NCI-H69 (cell line): ENCODE measurements around the gene RAB8A.
"Not testable (repeated sequence)": the region's sequence is repeated elsewhere in the genome, so short reads cannot be mapped to it uniquely, and the experiment has no call there.

ENCODE experiments used
- DNase-seq: peaks from one replicate; lab custom pipeline; 2025; lab: John Stamatoyannopoulos, UW

Gene RAB8A

GRCh38 chr19:16178866-16179265, 67.2 kb downstream of the RAB8A start:
- DNase-seq, result not testable (repeated sequence)

GRCh38 chr19:16180611-16181010, 68.9 kb downstream of the RAB8A start:
- no peak for DNase-seq
